Kidney glomerular epithelial cell (primary cell): ENCODE measurements around the gene DHX9.
"Not testable (repeated sequence)": the region's sequence is repeated elsewhere in the genome, so short reads cannot be mapped to it uniquely, and the experiment has no call there.

ENCODE experiments used
- DNase-seq: peaks from one replicate; lab custom pipeline; 2025; lab: John Stamatoyannopoulos, UW

DHX9 gene

GRCh38 chr1:182889997-182890396, 50.9 kb downstream of the DHX9 start:
- no peak for DNase-seq

- no peak for DNase-seq
Measured at GRCh38 chr1:182890927-182891610, 51.9 kb downstream of the DHX9 start.

- no peak for DNase-seq
Measured at GRCh38 chr1:182897696-182898095, 58.5 kb downstream of the DHX9 start.

DNA sequence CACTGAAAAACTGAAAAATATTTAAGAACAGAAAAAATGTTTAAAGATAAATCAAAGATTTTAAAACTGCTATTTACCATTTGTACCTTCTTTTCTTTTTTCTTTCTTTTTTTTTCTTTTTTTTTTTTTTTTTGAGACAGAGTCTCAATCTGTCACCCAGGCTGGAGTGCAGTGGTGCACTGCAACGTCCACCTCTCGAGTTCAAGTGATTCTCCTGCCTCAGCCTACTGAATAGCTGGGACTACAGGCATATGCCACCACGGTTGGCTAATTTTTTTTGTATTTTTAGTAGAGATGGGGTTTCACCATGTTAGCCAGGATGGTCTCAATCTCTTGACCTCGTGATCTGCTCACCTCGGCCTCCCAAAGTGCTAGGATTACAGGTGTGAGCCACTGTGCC, 62.8 kb downstream of the DHX9 start:
- DNase-seq: not testable (repeated sequence)

DNA sequence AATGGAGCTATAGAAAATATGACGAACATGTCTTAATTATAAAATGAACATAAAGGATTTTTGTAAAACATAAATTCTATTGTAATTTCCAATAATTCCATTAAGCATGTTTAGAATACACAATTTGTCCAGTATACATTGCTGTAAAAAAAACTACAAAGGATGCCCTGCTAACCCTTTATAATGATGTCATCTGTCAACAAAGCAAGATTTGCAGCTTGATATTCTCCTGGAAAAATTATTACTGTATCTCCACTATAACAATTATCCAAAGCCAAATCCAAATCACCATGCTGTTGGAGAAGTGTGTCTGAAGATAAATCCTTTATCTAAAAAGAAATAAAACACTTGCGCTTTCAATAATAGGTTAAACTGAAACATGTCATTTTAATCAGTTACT, 66.2 kb downstream of the DHX9 start:
- DNase-seq: no peak

DNA sequence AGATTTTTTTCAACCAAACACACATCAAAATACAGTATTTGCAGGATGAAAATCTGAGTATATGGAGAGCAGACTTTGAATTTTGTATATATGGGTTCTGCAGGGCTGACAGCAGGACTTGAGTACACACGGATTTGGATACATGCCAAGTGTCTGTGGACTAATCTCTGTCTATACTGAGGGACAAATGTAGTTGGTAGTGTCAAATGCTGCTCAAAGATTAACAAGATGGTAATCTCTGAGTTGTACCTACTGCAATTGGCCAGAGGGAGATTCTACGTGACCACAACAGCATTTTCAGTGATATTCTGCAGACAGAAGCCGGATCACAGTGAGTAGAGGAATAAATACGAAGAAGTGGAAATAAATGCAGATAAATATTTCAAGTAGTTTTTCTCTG, 70.4 kb downstream of the DHX9 start:
- no peak for DNase-seq

- no peak for DNase-seq
Measured at GRCh38 chr1:182910143-182910542, 71.0 kb downstream of the DHX9 start.

DNA sequence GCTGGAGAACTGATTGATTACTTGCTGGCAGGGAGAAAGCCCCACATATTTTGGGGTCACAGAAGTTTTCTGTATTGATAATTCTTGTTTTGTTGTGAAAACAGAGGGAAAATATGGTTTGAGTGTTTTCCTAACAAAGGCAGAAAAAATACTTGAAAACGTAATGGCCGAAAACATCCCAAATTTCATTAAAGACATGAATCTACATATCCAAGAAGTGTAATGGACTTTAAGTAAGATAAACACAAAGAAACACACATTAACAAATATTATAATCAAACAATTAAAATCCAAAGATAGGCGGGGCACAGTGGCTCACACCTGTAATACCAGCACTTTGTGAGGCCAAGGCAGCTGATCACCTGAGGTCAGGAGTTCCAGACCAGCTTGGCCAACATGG, 74.3 kb downstream of the DHX9 start:
- DNase-seq: no peak

- no peak for DNase-seq
Measured at GRCh38 chr1:182917378-182917777, 78.2 kb downstream of the DHX9 start.

DNA sequence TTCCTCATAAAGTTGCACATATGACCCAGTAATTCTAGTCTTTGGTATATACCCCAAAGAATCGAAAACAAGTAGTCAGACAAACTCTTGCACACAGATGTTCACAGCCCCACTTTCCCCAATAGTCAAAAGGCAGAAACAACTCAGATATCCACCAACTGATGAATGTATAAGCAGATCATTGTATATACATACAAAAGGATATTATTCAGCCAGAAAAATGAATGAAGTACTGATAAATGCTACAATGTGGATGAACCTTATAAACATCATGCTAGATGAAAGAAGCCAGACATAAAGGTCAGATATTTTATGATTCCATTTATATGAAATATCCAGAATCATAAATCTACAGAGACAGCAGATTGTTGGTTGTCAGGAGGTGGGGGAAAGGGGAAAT, 86.5 kb downstream of the DHX9 start:
- DNase-seq: no peak

- no peak for DNase-seq
Measured at GRCh38 chr1:182927693-182928433, 88.7 kb downstream of the DHX9 start.

GRCh38 chr1:182930985-182931384, 91.8 kb downstream of the DHX9 start:
- DNase-seq: no peak

GRCh38 chr1:182935716-182936115, 96.6 kb downstream of the DHX9 start:
- no peak for DNase-seq
